GM12874 (cell line): ENCODE results near the gene MRPL14.

Source experiments
- CTCF ChIP-seq: IDR thresholded peaks from 2 replicates; pipeline ENCODE4 v1.5.1; 2011; ENCODE audit warnings: low read depth, mild to moderate bottlenecking, control low read depth, low read length, moderate library complexity; ENCODE audit not compliant: insufficient read depth

Gene MRPL14

GRCh38 chr6:44094403-44095242 is 32.6 kb downstream of the MRPL14 start:
- TF ChIP-seq CTCF, result no peak

GRCh38 chr6:44093750-44094402 is 33.4 kb downstream of the MRPL14 start:
- TF ChIP-seq CTCF, result no peak

- TF ChIP-seq CTCF, result no peak
These were observed 34.2 kb downstream of the MRPL14 start for GRCh38 chr6:44093066-44093465.

GRCh38 chr6:44091981-44092884 is 35.0 kb downstream of the MRPL14 start:
- TF ChIP-seq CTCF, result no peak

GRCh38 chr6:44090465-44090864 is 36.8 kb downstream of the MRPL14 start:
- TF ChIP-seq CTCF, result no peak

GRCh38 chr6:44088827-44089590 is 38.2 kb downstream of the MRPL14 start:
- TF ChIP-seq CTCF, result no peak
